HG02943 (cell line): ENCODE data around the gene PAQR4.

ENCODE experiments used
- ATAC-seq: cut with Tn5 transposase; IDR thresholded peaks from one replicate; pipeline ENCODE4 v1.9.1; 2021; ENCODE audit warnings: mild to moderate bottlenecking, low read depth, moderate library complexity; ENCODE audit not compliant: unreplicated experiment

The PAQR4 gene

GRCh38 chr16:2976673-2977072 is 7.5 kb downstream of the PAQR4 start:
- no peak for ATAC-seq

- ATAC-seq: no peak
These were observed 8.3 kb downstream of the PAQR4 start for GRCh38 chr16:2977440-2977839.

- ATAC-seq: no peak
These were observed 10.6 kb downstream of the PAQR4 start for GRCh38 chr16:2979669-2980226.

- ATAC-seq: peak; percentile 76
These were observed 11.4 kb downstream of the PAQR4 start, which contains the start of gene PKMYT1 for GRCh38 chr16:2980227-2981176. TSS of gene PKMYT1 (minus strand) at chr16:2980446. CDS start at chr16:2979657, 789 bp downstream.

GRCh38 chr16:2981177-2981898 is 12.2 kb downstream of the PAQR4 start:
- no peak for ATAC-seq

GRCh38 chr16:2981899-2982250 is 12.7 kb downstream of the PAQR4 start:
- ATAC-seq: no peak

GRCh38 chr16:2982402-2982801 is 13.3 kb downstream of the PAQR4 start:
- ATAC-seq: no peak

- ATAC-seq: no peak
These were observed 14.6 kb downstream of the PAQR4 start for GRCh38 chr16:2983706-2984136.

- ATAC-seq: no peak
These were observed 16.3 kb downstream of the PAQR4 start for GRCh38 chr16:2985462-2985861.

GRCh38 chr16:2985893-2986355 is 16.8 kb downstream of the PAQR4 start:
- ATAC-seq: no peak

GRCh38 chr16:2986623-2987188 is 17.6 kb downstream of the PAQR4 start:
- no peak for ATAC-seq

- no peak for ATAC-seq
These were observed 18.1 kb downstream of the PAQR4 start for GRCh38 chr16:2987286-2987685.

- ATAC-seq: no peak
These were observed 18.7 kb downstream of the PAQR4 start for GRCh38 chr16:2987833-2988232.

GRCh38 chr16:2988590-2989099 is 19.5 kb downstream of the PAQR4 start:
- no peak for ATAC-seq

- no peak for ATAC-seq
These were observed 21.7 kb downstream of the PAQR4 start for GRCh38 chr16:2990891-2991290.

GRCh38 chr16:2991566-2992261 is 22.6 kb downstream of the PAQR4 start:
- no peak for ATAC-seq

- ATAC-seq: no peak
These were observed 23.4 kb downstream of the PAQR4 start for GRCh38 chr16:2992383-2993081.

- ATAC-seq: no peak
These were observed 27.1 kb downstream of the PAQR4 start for GRCh38 chr16:2996298-2996697.

GRCh38 chr16:2999929-3000328 is 30.8 kb downstream of the PAQR4 start:
- no peak for ATAC-seq
